ENCODE measurements around the gene TLCD3A.

TLCD3A gene

DNA sequence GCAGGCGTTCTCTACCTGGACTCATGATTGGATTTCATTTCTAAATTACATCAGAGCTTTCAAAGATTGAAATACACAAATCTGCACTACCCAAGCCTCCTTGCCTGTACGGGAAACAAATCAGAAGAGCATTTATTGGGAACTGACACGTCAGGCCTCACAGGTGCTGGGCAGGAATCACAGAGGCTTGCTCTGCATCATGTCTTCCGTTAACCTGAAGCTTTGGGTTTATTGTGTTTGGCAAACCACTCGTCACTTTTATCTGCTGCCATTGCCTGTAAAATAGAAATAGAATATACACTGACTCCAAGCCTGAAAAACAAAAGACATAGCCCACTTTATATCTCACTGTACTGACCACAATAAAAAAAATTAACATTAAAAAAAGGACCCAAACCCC is 27.6 kb downstream of the TLCD3A start:
- Histone ChIP-seq H2AK5ac (ENCODE audit: low read length, severe bottlenecking) (no peak overlapping the region), H3K4me3 (ENCODE audit: insufficient read depth in 1 of 2, low read depth in 1 of 2, low read length in 2 of 2) (no peak overlapping the region), H3K4me1 (ENCODE audit: control insufficient read depth, insufficient read depth, low read depth, low read length) (no peaks in the 10 kb centered on the region), H3K79me1 (replicated peaks; ENCODE audit: low read length, poor library complexity, severe bottlenecking) (no peaks in the 10 kb centered on the region), H2BK12ac (ENCODE audit: low read length in 2 of 2) (no peak overlapping the region), H2AFZ (ENCODE audit: low read depth, low read length) (no peak overlapping the region), H3K23ac (ENCODE audit: low read length in 2 of 2) (no peak overlapping the region), H3K4me2 (ENCODE audit: low read length, poor library complexity, severe bottlenecking) (no peak overlapping the region), H2BK120ac (ENCODE audit: low read depth, low read length) (no peak overlapping the region), H4K91ac (ENCODE audit: low read length) (no peak overlapping the region), H3K18ac (ENCODE audit: low read depth in 1 of 2, low read length in 2 of 2) (no peak overlapping the region), H3K36me3 (ENCODE audit: control insufficient read depth in 1 of 2, insufficient read depth in 2 of 2, low read depth in 1 of 2, low read length in 2 of 2) (peaks cover 35 to 76% of the 10 kb centered on the region in 2 experiments), H4K8ac (ENCODE audit: low read length) (no peak overlapping the region), H3K9me3 (ENCODE audit: control insufficient read depth, low read length) (no peaks in the 10 kb centered on the region), H3K4ac (ENCODE audit: low read depth in 1 of 2, low read length in 2 of 2) (no peak overlapping the region), H3K27me3 (ENCODE audit: control insufficient read depth in 1 of 2, insufficient read depth in 1 of 2, low read length in 2 of 2) (no peaks in the 10 kb centered on the region), H3K9ac (ENCODE audit: low read length) (no peak overlapping the region), H3K14ac (ENCODE audit: low read length in 2 of 2) (no peak overlapping the region), H3K27ac (ENCODE audit: low read length, poor library complexity, severe bottlenecking) (no peak overlapping the region), H2BK15ac (ENCODE audit: low read depth, poor library complexity, severe bottlenecking) (no peak overlapping the region), H2BK5ac (ENCODE audit: low read depth, low read length, poor library complexity, severe bottlenecking) (no peak overlapping the region)
- WGBS = 96% methylated on average over 5 of the region's 5 CpGs
- no peak for DNase-seq

DNA sequence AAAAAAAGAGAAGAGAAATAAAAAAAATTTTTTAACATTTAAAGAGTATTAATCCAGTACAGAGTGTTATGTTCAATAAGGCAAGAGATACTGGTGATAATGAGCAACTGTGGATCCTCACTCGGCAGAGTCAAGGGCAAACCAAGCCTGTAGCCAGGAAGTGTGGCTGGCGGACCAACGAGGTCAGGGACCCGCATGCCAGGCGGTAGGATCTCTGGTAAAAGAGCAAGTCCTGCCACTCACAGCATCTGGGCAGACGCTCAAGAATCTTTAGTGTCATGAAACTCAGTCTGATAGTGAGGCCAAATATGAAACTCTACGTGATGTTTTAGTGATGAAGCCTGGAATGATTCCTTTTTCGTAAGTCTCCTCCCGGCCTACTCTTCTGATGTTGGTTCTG is 28.0 kb downstream of the TLCD3A start:
- H3K18ac ChIP-seq (ENCODE audit: low read depth in 1 of 2, low read length in 2 of 2) = no peak overlapping the region
- H2BK15ac ChIP-seq (ENCODE audit: low read depth, poor library complexity, severe bottlenecking) = no peak overlapping the region
- H3K23ac ChIP-seq (ENCODE audit: low read length in 2 of 2) = no peak overlapping the region
- no peaks in the 10 kb centered on the region for H3K4me1 ChIP-seq (ENCODE audit: control insufficient read depth, insufficient read depth, low read depth, low read length)
- no peak overlapping the region for H3K4me3 ChIP-seq (ENCODE audit: insufficient read depth in 1 of 2, low read depth in 1 of 2, low read length in 2 of 2)
- H4K91ac ChIP-seq (ENCODE audit: low read length) = no peak overlapping the region
- H2BK12ac ChIP-seq (ENCODE audit: low read length in 2 of 2) = no peak overlapping the region
- no peaks in the 10 kb centered on the region for H3K9me3 ChIP-seq (ENCODE audit: control insufficient read depth, low read length)
- H2BK5ac ChIP-seq (ENCODE audit: low read depth, low read length, poor library complexity, severe bottlenecking) = no peak overlapping the region
- DNase-seq = no peak
- H3K4ac ChIP-seq (ENCODE audit: low read depth in 1 of 2, low read length in 2 of 2) = no peak overlapping the region
- H3K14ac ChIP-seq (ENCODE audit: low read length in 2 of 2) = no peak overlapping the region
- no peak overlapping the region for H4K8ac ChIP-seq (ENCODE audit: low read length)
- H3K4me2 ChIP-seq (ENCODE audit: low read length, poor library complexity, severe bottlenecking) = no peak overlapping the region
- no peaks in the 10 kb centered on the region for H3K27me3 ChIP-seq (ENCODE audit: control insufficient read depth in 1 of 2, insufficient read depth in 1 of 2, low read length in 2 of 2)
- no peak overlapping the region for H3K27ac ChIP-seq (ENCODE audit: low read length, poor library complexity, severe bottlenecking)
- H2AFZ ChIP-seq (ENCODE audit: low read depth, low read length) = no peak overlapping the region
- peaks cover 38 to 80% of the 10 kb centered on the region in 2 experiments for H3K36me3 ChIP-seq (ENCODE audit: control insufficient read depth in 1 of 2, insufficient read depth in 2 of 2, low read depth in 1 of 2, low read length in 2 of 2)
- H2AK5ac ChIP-seq (ENCODE audit: low read length, severe bottlenecking) = no peak overlapping the region
- 97% methylated on average over 9 of the region's 9 CpGs for WGBS
- H2BK120ac ChIP-seq (ENCODE audit: low read depth, low read length) = no peak overlapping the region
- H3K9ac ChIP-seq (ENCODE audit: low read length) = no peak overlapping the region
- peaks cover 2% of the 10 kb centered on the region for H3K79me1 ChIP-seq (replicated peaks; ENCODE audit: low read length, poor library complexity, severe bottlenecking)

DNA sequence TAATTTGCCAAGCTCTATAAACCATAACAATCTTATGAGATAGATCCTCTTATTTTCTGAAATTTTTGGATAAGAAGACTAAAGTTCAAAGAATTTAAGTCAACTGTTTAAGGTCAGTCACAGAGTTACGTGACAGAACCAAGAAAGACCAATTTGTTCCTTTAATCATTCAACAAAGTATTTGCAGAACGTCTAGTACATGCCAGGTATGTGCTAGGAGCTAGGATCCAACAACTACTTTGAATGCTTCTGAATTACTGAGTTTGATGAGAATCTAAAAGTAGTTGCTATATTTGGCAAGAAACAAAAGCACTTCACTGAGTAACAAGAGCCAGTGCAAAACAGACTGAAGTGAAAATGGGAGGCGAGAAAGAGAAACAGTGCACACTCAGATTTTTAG is 34.7 kb downstream of the TLCD3A start:
- Histone ChIP-seq H3K27me3 (ENCODE audit: control insufficient read depth in 1 of 2, insufficient read depth in 1 of 2, low read length in 2 of 2) (no peaks in the 10 kb centered on the region), H3K79me1 (replicated peaks; ENCODE audit: low read length, poor library complexity, severe bottlenecking) (peaks cover 11% of the 10 kb centered on the region), H3K18ac (ENCODE audit: low read depth in 1 of 2, low read length in 2 of 2) (no peak overlapping the region), H2AK5ac (ENCODE audit: low read length, severe bottlenecking) (no peak overlapping the region), H3K4me1 (ENCODE audit: control insufficient read depth, insufficient read depth, low read depth, low read length) (no peaks in the 10 kb centered on the region), H2BK12ac (ENCODE audit: low read length in 2 of 2) (no peak overlapping the region), H3K4me3 (ENCODE audit: insufficient read depth in 1 of 2, low read depth in 1 of 2, low read length in 2 of 2) (no peak overlapping the region), H2BK120ac (ENCODE audit: low read depth, low read length) (no peak overlapping the region), H3K4me2 (ENCODE audit: low read length, poor library complexity, severe bottlenecking) (no peak overlapping the region), H2BK5ac (ENCODE audit: low read depth, low read length, poor library complexity, severe bottlenecking) (no peak overlapping the region), H4K8ac (ENCODE audit: low read length) (no peak overlapping the region), H3K4ac (ENCODE audit: low read depth in 1 of 2, low read length in 2 of 2) (no peak overlapping the region), H3K9ac (ENCODE audit: low read length) (no peak overlapping the region), H4K91ac (ENCODE audit: low read length) (no peak overlapping the region), H2BK15ac (ENCODE audit: low read depth, poor library complexity, severe bottlenecking) (no peak overlapping the region), H3K14ac (ENCODE audit: low read length in 2 of 2) (no peak overlapping the region), H2AFZ (ENCODE audit: low read depth, low read length) (no peak overlapping the region), H3K23ac (ENCODE audit: low read length in 2 of 2) (no peak overlapping the region), H3K9me3 (ENCODE audit: control insufficient read depth, low read length) (no peaks in the 10 kb centered on the region), H3K36me3 (ENCODE audit: control insufficient read depth in 1 of 2, insufficient read depth in 2 of 2, low read depth in 1 of 2, low read length in 2 of 2) (peaks cover 46 to 73% of the 10 kb centered on the region in 2 experiments), H3K27ac (ENCODE audit: low read length, poor library complexity, severe bottlenecking) (no peak overlapping the region)
- 91% methylated on average over 3 of the region's 3 CpGs for WGBS
- DNase-seq = no peak

DNA sequence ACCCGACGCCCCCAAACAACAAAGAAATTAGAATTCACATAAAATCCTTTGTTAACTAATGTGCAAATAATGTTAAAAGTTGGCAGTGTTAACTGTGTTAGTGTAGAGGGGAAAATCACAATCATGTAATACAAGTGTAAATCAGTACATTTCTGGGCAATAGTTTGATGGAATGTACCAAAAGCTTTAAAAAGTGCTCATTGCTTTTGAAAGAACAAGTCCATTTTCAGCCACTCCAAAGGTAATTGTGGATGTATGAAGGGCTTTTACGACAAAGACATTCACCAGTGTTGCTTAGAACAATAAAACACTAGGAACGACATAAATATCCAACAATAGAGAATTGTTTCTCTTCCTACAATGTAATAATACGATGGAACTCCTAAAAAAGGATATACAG is 40.6 kb downstream of the TLCD3A start:
- Histone ChIP-seq H3K79me1 (replicated peaks; ENCODE audit: low read length, poor library complexity, severe bottlenecking) (peaks cover 32% of the 10 kb centered on the region), H3K9me3 (ENCODE audit: control insufficient read depth, low read length) (no peaks in the 10 kb centered on the region), H3K4me1 (ENCODE audit: control insufficient read depth, insufficient read depth, low read depth, low read length) (peaks cover 3% of the 10 kb centered on the region), H4K91ac (ENCODE audit: low read length) (no peak overlapping the region), H3K36me3 (ENCODE audit: control insufficient read depth in 1 of 2, insufficient read depth in 2 of 2, low read depth in 1 of 2, low read length in 2 of 2) (peaks cover 53 to 84% of the 10 kb centered on the region in 2 experiments), H2AFZ (ENCODE audit: low read depth, low read length) (no peak overlapping the region), H3K18ac (ENCODE audit: low read depth in 1 of 2, low read length in 2 of 2) (no peak overlapping the region), H3K4me3 (ENCODE audit: insufficient read depth in 1 of 2, low read depth in 1 of 2, low read length in 2 of 2) (no peak overlapping the region), H3K27me3 (ENCODE audit: control insufficient read depth in 1 of 2, insufficient read depth in 1 of 2, low read length in 2 of 2) (no peaks in the 10 kb centered on the region), H3K27ac (ENCODE audit: low read length, poor library complexity, severe bottlenecking) (no peak overlapping the region), H2BK15ac (ENCODE audit: low read depth, poor library complexity, severe bottlenecking) (no peak overlapping the region), H2AK5ac (ENCODE audit: low read length, severe bottlenecking) (no peak overlapping the region), H3K14ac (ENCODE audit: low read length in 2 of 2) (no peak overlapping the region), H2BK120ac (ENCODE audit: low read depth, low read length) (no peak overlapping the region), H3K4ac (ENCODE audit: low read depth in 1 of 2, low read length in 2 of 2) (no peak overlapping the region), H3K4me2 (ENCODE audit: low read length, poor library complexity, severe bottlenecking) (no peak overlapping the region), H3K9ac (ENCODE audit: low read length) (no peak overlapping the region), H3K23ac (ENCODE audit: low read length in 2 of 2) (no peak overlapping the region), H2BK12ac (ENCODE audit: low read length in 2 of 2) (no peak overlapping the region), H4K8ac (ENCODE audit: low read length) (no peak overlapping the region), H2BK5ac (ENCODE audit: low read depth, low read length, poor library complexity, severe bottlenecking) (no peak overlapping the region)
- WGBS = no CpG with 5 or more reads among the region's 5 CpGs
- no peak for DNase-seq
